SK-N-SH treated with all-trans-retinoic acid at 6 μM for 48 hours (cell line): ENCODE data around the gene FCAMR.

Experiments used
- ATAC-seq: fragments of 200-7000 bp; cut with Tn5 transposase; 3 replicates; pipeline ENCODE4 v1.9.1; 2020; ENCODE audit warnings: mild to moderate bottlenecking, moderate library complexity
- ARNTL ChIP-seq: fragments of 450-650 bp; formaldehyde crosslinking; IDR thresholded peaks from 2 replicates; pipeline ENCODE4 v1.5.0; 2020; ENCODE audit warnings: low read depth, mild to moderate bottlenecking, moderate library complexity, borderline replicate concordance
- BACH2 ChIP-seq: fragments of 250-450 bp; sonication (Bioruptor Pico); IDR thresholded peaks from 2 replicates; pipeline ENCODE4 v1.9.0; 2021; ENCODE audit warnings: mild to moderate bottlenecking, borderline replicate concordance
- CSDC2 ChIP-seq: fragments of 250-450 bp; sonication (Bioruptor Pico); IDR thresholded peaks from 2 replicates; pipeline ENCODE4 v1.5.0; 2020; ENCODE audit warnings: mild to moderate bottlenecking, moderate library complexity
- ESRRG ChIP-seq: fragments of 250-450 bp; sonication (Bioruptor Pico); IDR thresholded peaks from 2 replicates; pipeline ENCODE4 v1.6.1; 2021; ENCODE audit warnings: mild to moderate bottlenecking
- GLIS3 ChIP-seq: fragments of 250-450 bp; sonication (Bioruptor Pico); IDR thresholded peaks from 2 replicates; pipeline ENCODE4 v1.5.0; 2020; ENCODE audit warnings: mild to moderate bottlenecking, moderate library complexity
- OSR1 ChIP-seq: fragments of 250-450 bp; sonication (Bioruptor Pico); IDR thresholded peaks from 2 replicates; pipeline ENCODE4 v1.8.0; 2022; ENCODE audit warnings: moderate library complexity, mild to moderate bottlenecking, inconsistent platforms
- PPARA ChIP-seq: fragments of 250-450 bp; sonication (Bioruptor Pico); IDR thresholded peaks from 2 replicates; pipeline ENCODE4 v1.5.0; 2020; ENCODE audit warnings: mild to moderate bottlenecking, borderline replicate concordance
- RARB ChIP-seq: fragments of 250-450 bp; sonication (Bioruptor Pico); IDR thresholded peaks from 2 replicates; pipeline ENCODE4 v1.8.0; 2021; ENCODE audit warnings: mild to moderate bottlenecking, moderate library complexity
- SNAI2 ChIP-seq: fragments of 250-450 bp; sonication (Bioruptor Pico); IDR thresholded peaks from 2 replicates; pipeline ENCODE4 v1.5.0; 2020; ENCODE audit warnings: mild to moderate bottlenecking, moderate library complexity
- TCF4 ChIP-seq: fragments of 250-450 bp; sonication (Bioruptor Pico); IDR thresholded peaks from 2 replicates; pipeline ENCODE4 v1.8.0; 2021; ENCODE audit warnings: mild to moderate bottlenecking, moderate library complexity, borderline replicate concordance
- TOX ChIP-seq: fragments of 250-450 bp; sonication (Bioruptor Pico); IDR thresholded peaks from 2 replicates; pipeline ENCODE4 v1.8.0; 2021; ENCODE audit warnings: mild to moderate bottlenecking, moderate library complexity, borderline replicate concordance
- ZC3H10 ChIP-seq: fragments of 250-450 bp; sonication (Bioruptor Pico); IDR thresholded peaks from 2 replicates; pipeline ENCODE4 v1.5.1; 2021; ENCODE audit warnings: mild to moderate bottlenecking, moderate library complexity
- ZFP3 ChIP-seq: fragments of 250-450 bp; sonication (Bioruptor Pico); IDR thresholded peaks from 2 replicates; pipeline ENCODE4 v1.5.0; 2020; ENCODE audit warnings: mild to moderate bottlenecking, moderate library complexity
- ZFP30 ChIP-seq: fragments of 450-650 bp; formaldehyde crosslinking; IDR thresholded peaks from 2 replicates; pipeline ENCODE4 v1.5.0; 2022; ENCODE audit warnings: mild to moderate bottlenecking, moderate library complexity
- ZNF565 ChIP-seq: fragments of 450-650 bp; formaldehyde crosslinking; conservative IDR thresholded peaks from 2 replicates; pipeline ENCODE4 v1.5.0; 2020; ENCODE audit warnings: low read depth, mild to moderate bottlenecking, moderate library complexity
- ZNF70 ChIP-seq: fragments of 450-650 bp; formaldehyde crosslinking; IDR thresholded peaks from 2 replicates; pipeline ENCODE4 v1.5.0; 2020; ENCODE audit warnings: mild to moderate bottlenecking, moderate library complexity
- ZNF8 ChIP-seq: fragments of 450-650 bp; formaldehyde crosslinking; IDR thresholded peaks from 2 replicates; pipeline ENCODE4 v1.5.0; 2020; ENCODE audit warnings: mild to moderate bottlenecking, moderate library complexity
- TF ChIP-seq, protein P1 (sequence below): fragments of 250-450 bp; sonication (Bioruptor Pico); IDR thresholded peaks from 2 replicates; pipeline ENCODE4 v1.8.0; 2021; ENCODE audit warnings: low read depth, mild to moderate bottlenecking, moderate library complexity, borderline replicate concordance
- TF ChIP-seq, protein P2 (sequence below): fragments of 250-450 bp; sonication (Bioruptor Pico); IDR thresholded peaks from 2 replicates; pipeline ENCODE4 v1.8.0; 2020; ENCODE audit warnings: mild to moderate bottlenecking, moderate library complexity, borderline replicate concordance
- TF ChIP-seq, protein P3 (sequence below): fragments of 250-450 bp; sonication (Bioruptor Pico); IDR thresholded peaks from 2 replicates; pipeline ENCODE4 v1.5.1; 2020; ENCODE audit warnings: low read depth, mild to moderate bottlenecking, moderate library complexity
- TF ChIP-seq, protein P4 (sequence below): fragments of 250-450 bp; sonication (Bioruptor Pico); IDR thresholded peaks from 2 replicates; pipeline ENCODE4 v1.5.1; 2021; ENCODE audit warnings: mild to moderate bottlenecking, moderate library complexity

Gene FCAMR

DNA sequence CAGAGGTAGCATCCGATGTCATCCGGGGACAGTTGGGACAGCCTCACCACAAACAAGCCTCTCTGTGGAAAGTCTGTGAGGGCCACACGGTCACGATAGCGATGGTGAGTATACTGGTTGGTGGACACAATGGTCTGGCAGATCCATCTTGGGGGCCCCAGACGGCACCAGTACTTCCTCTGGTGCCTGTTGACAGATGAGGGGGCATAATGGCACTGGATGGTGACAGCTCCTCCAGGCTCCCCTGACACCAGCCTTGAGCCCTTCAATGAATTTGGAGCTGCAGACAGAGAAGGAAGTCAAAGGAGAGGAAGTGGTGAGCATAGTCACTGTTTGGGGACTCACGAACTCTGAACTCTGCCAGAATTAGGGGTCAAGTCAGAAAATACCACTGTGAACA is 8.0 kb downstream of the FCAMR start:
- no peak for TF ChIP-seq SNAI2 (CRISPR knock-in tag)
- TF ChIP-seq, protein P1, sequence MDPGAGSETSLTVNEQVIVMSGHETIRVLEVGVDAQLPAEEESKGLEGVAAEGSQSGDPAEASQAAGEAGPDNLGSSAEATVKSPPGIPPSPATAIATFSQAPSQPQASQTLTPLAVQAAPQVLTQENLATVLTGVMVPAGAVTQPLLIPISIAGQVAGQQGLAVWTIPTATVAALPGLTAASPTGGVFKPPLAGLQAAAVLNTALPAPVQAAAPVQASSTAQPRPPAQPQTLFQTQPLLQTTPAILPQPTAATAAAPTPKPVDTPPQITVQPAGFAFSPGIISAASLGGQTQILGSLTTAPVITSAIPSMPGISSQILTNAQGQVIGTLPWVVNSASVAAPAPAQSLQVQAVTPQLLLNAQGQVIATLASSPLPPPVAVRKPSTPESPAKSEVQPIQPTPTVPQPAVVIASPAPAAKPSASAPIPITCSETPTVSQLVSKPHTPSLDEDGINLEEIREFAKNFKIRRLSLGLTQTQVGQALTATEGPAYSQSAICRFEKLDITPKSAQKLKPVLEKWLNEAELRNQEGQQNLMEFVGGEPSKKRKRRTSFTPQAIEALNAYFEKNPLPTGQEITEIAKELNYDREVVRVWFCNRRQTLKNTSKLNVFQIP, result no peak
- no peak for TF ChIP-seq CSDC2
- no peak for TF ChIP-seq GLIS3
- TF ChIP-seq ZFP30 (CRISPR knock-in tag), result no peak
- TF ChIP-seq ZNF70, result no peak
- no peak for TF ChIP-seq OSR1 (CRISPR knock-in tag)
- no peak for TF ChIP-seq TOX (CRISPR knock-in tag)
- no peak for TF ChIP-seq RARB (CRISPR knock-in tag)
- TF ChIP-seq, protein P2, sequence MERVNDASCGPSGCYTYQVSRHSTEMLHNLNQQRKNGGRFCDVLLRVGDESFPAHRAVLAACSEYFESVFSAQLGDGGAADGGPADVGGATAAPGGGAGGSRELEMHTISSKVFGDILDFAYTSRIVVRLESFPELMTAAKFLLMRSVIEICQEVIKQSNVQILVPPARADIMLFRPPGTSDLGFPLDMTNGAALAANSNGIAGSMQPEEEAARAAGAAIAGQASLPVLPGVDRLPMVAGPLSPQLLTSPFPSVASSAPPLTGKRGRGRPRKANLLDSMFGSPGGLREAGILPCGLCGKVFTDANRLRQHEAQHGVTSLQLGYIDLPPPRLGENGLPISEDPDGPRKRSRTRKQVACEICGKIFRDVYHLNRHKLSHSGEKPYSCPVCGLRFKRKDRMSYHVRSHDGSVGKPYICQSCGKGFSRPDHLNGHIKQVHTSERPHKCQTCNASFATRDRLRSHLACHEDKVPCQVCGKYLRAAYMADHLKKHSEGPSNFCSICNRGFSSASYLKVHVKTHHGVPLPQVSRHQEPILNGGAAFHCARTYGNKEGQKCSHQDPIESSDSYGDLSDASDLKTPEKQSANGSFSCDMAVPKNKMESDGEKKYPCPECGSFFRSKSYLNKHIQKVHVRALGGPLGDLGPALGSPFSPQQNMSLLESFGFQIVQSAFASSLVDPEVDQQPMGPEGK (CRISPR knock-in tag), result no peak
- no peak for TF ChIP-seq ZFP3 (CRISPR knock-in tag)
- no peak for TF ChIP-seq ZNF8
- TF ChIP-seq, protein P3, sequence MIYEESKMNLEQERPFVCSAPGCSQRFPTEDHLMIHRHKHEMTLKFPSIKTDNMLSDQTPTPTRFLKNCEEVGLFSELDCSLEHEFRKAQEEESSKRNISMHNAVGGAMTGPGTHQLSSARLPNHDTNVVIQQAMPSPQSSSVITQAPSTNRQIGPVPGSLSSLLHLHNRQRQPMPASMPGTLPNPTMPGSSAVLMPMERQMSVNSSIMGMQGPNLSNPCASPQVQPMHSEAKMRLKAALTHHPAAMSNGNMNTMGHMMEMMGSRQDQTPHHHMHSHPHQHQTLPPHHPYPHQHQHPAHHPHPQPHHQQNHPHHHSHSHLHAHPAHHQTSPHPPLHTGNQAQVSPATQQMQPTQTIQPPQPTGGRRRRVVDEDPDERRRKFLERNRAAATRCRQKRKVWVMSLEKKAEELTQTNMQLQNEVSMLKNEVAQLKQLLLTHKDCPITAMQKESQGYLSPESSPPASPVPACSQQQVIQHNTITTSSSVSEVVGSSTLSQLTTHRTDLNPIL, result no peak

DNA sequence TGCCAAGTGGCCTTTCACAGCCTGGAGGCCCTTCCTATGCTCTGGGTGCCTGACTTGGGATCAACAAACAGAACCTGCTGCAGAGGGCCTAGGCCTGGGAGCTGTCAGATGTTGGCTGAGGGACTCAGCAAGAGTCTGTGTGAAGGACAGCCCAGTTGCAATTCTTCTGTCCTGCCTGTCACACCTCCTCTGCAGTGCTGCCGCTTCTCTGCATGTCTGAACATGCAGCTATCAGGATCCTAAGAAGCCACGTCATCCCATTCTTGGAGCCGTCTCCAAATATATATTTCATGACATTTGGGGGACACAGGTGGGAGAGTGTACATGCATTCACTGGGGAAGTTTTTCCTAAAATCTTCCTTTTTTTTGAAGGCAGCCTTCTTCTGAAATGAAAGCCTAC is 8.6 kb downstream of the FCAMR start:
- ATAC-seq, result no peak

More for the DNA sequence above, 8.0 kb downstream of the FCAMR start:
- no peak for ATAC-seq

DNA sequence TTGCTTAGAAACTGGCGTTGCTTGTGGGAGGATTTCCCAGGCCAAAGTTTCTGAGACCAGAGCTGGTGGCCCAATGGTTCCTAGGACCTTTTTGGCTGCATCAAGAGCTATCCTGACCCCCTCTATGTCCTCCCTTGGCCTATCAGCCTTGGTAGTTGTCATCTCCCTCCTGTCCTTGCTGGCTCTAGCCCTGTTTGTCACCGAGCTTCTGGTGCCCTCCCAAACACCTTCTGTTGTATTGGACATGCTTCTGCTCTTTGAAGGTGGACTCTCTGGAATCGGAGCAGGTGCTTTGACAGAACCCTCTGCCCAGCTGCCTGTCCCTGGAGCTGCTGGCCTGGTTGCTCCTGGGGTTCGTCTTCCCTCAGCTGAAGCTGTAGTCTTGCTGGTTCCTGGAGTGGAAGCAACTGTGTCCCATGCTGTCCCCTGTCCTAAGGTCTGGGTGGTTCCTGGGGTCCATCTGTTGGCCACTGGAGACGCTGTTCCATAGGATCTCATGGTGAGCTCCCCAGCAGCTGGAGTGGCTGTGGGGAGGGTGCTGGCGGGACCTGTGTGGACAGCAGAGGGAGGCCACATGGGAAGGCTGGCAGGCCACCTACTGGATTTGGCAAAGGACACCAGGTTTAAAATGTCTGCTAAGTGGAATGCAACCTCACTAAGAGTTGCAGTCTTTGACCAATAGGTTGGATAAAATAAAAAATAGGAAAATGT is 9.4 kb downstream of the FCAMR start:
- peak; percentile 52 for ATAC-seq
- no peak for TF ChIP-seq ZNF70
- TF ChIP-seq, protein P3, result no peak
- TF ChIP-seq CSDC2, result no peak
- TF ChIP-seq ESRRG, result no peak
- no peak for TF ChIP-seq TCF4 (CRISPR knock-in tag)
- TF ChIP-seq, protein P1, result no peak
- TF ChIP-seq, protein P2 (CRISPR knock-in tag), result no peak
- TF ChIP-seq ZNF565 (CRISPR knock-in tag), result no peak
- no peak for TF ChIP-seq PPARA
- TF ChIP-seq GLIS3, result no peak
- no peak for TF ChIP-seq ARNTL (CRISPR knock-in tag)
- no peak for TF ChIP-seq ZFP30 (CRISPR knock-in tag)
- no peak for TF ChIP-seq SNAI2 (CRISPR knock-in tag)
- no peak for TF ChIP-seq ZFP3 (CRISPR knock-in tag)

More for the DNA sequence above, 8.6 kb downstream of the FCAMR start:
- TF ChIP-seq, protein P2 (CRISPR knock-in tag), result no peak
- TF ChIP-seq ZC3H10 (CRISPR knock-in tag) (no peak), OSR1 (CRISPR knock-in tag) (no peak), BACH2 (CRISPR knock-in tag) (no peak), GLIS3 (no peak)
- TF ChIP-seq, protein P4, sequence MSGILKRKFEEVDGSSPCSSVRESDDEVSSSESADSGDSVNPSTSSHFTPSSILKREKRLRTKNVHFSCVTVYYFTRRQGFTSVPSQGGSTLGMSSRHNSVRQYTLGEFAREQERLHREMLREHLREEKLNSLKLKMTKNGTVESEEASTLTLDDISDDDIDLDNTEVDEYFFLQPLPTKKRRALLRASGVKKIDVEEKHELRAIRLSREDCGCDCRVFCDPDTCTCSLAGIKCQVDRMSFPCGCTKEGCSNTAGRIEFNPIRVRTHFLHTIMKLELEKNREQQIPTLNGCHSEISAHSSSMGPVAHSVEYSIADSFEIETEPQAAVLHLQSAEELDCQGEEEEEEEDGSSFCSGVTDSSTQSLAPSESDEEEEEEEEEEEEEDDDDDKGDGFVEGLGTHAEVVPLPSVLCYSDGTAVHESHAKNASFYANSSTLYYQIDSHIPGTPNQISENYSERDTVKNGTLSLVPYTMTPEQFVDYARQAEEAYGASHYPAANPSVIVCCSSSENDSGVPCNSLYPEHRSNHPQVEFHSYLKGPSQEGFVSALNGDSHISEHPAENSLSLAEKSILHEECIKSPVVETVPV (CRISPR knock-in tag), result no peak
- TF ChIP-seq, all 23 proteins: peak for 0
